ENCODE data around the gene LYSMD3. TPM values are rescaled to one million over a fixed set of nuclear protein-coding genes. Genes with fewer than 3 reads are reported as not detected.

LYSMD3 gene
- total RNA-seq, 1 experiment from 2014 or later, result 7.0 TPM

- no peak for DNase-seq
- H3K4me3 ChIP-seq (ENCODE audit: insufficient read depth, low read depth, low read length), result no peak overlapping the region
Observed at GRCh38 chr5:90554358-90555006, 25.1 kb upstream of the LYSMD3 start.

GRCh38 chr5:90553711-90554110 lies 24.3 kb upstream of the LYSMD3 start:
- DNase-seq, result no peak
- no peaks in the 10 kb centered on the region for H3K36me3 ChIP-seq (replicated peaks; ENCODE audit: control insufficient read depth, insufficient read depth, low read length)
- no peak overlapping the region for H3K4me3 ChIP-seq (ENCODE audit: insufficient read depth, low read depth, low read length)
- no peaks in the 10 kb centered on the region for H3K27me3 ChIP-seq (ENCODE audit: control insufficient read depth, insufficient read depth, low read length)

More at GRCh38 chr5:90554358-90555006, 25.1 kb upstream of the LYSMD3 start:
- no peaks in the 10 kb centered on the region for H3K36me3 ChIP-seq (replicated peaks; ENCODE audit: control insufficient read depth, insufficient read depth, low read length)
- H3K27me3 ChIP-seq (ENCODE audit: control insufficient read depth, insufficient read depth, low read length), result no peaks in the 10 kb centered on the region

GRCh38 chr5:90551376-90551775 lies 22.0 kb upstream of the LYSMD3 start:
- DNase-seq, result no peak
- no peak overlapping the region for H3K4me3 ChIP-seq (ENCODE audit: insufficient read depth, low read depth, low read length)
- no peaks in the 10 kb centered on the region for H3K27me3 ChIP-seq (ENCODE audit: control insufficient read depth, insufficient read depth, low read length)

DNA sequence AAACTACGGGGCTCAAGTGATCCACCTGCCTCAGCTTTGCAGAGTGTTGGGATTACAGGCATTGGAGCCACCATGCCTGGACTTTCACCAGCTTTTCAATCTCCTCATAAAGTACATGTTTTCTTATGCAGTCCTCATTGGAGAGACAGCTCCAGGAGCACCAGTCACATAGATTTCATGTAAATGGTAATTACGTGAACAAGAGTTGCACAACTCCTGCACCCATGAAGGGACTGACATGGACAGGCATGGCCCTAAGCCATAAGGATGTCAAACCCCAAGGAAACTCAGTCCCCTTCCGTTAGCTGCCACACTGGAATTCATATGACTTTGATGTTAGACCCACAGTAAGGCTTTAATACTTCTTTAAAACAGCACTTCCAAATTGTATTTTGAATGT lies 21.6 kb upstream of the LYSMD3 start:
- DNase-seq, result no peak
- H3K36me3 ChIP-seq (replicated peaks; ENCODE audit: control insufficient read depth, insufficient read depth, low read length), result no peaks in the 10 kb centered on the region
- no peaks in the 10 kb centered on the region for H3K27me3 ChIP-seq (ENCODE audit: control insufficient read depth, insufficient read depth, low read length)
- no peak overlapping the region for H3K4me3 ChIP-seq (ENCODE audit: insufficient read depth, low read depth, low read length)

More at GRCh38 chr5:90551376-90551775, 22.0 kb upstream of the LYSMD3 start:
- no peaks in the 10 kb centered on the region for H3K36me3 ChIP-seq (replicated peaks; ENCODE audit: control insufficient read depth, insufficient read depth, low read length)

GRCh38 chr5:90549729-90550275 lies 20.4 kb upstream of the LYSMD3 start:
- no peaks in the 10 kb centered on the region for H3K27me3 ChIP-seq (ENCODE audit: control insufficient read depth, insufficient read depth, low read length)
- H3K4me3 ChIP-seq (ENCODE audit: insufficient read depth, low read depth, low read length), result no peak overlapping the region
- no peak for DNase-seq
- H3K36me3 ChIP-seq (replicated peaks; ENCODE audit: control insufficient read depth, insufficient read depth, low read length), result no peaks in the 10 kb centered on the region

GRCh38 chr5:90549223-90549622 lies 19.8 kb upstream of the LYSMD3 start:
- H3K27me3 ChIP-seq (ENCODE audit: control insufficient read depth, insufficient read depth, low read length), result no peaks in the 10 kb centered on the region
- DNase-seq, result no peak
- no peak overlapping the region for H3K4me3 ChIP-seq (ENCODE audit: insufficient read depth, low read depth, low read length)
- H3K36me3 ChIP-seq (replicated peaks; ENCODE audit: control insufficient read depth, insufficient read depth, low read length), result no peaks in the 10 kb centered on the region

DNA sequence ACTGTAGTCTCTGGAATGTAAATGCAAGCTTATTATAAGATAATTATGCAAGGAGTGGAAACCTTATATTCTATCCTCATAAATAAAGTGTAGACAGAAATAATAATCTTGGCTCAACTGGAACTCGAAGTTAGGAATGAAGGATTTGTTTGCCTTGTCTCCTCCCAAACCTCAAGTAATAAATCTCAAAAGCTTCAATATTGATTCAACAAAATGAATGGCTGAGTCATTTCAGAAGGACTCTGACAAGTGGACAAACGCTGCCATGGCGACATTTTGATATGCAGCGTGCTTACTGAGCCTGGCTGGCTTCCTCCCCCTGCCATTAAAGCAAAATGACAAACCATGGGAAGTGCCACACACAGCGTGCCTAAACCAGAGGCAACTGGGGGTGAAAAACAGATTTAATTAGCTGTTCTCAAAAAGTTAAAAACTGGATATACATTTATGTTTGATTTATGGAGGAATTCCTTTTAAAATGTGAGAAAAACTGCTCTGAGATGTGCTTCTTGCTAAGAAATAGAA lies 18.7 kb upstream of the LYSMD3 start:
- DNase-seq, result no peak
- no peak overlapping the region for H3K4me3 ChIP-seq (ENCODE audit: insufficient read depth, low read depth, low read length)
- no peaks in the 10 kb centered on the region for H3K27me3 ChIP-seq (ENCODE audit: control insufficient read depth, insufficient read depth, low read length)
- no peaks in the 10 kb centered on the region for H3K36me3 ChIP-seq (replicated peaks; ENCODE audit: control insufficient read depth, insufficient read depth, low read length)

- no peaks in the 10 kb centered on the region for H3K27me3 ChIP-seq (ENCODE audit: control insufficient read depth, insufficient read depth, low read length)
- no peak for DNase-seq
- no peaks in the 10 kb centered on the region for H3K36me3 ChIP-seq (replicated peaks; ENCODE audit: control insufficient read depth, insufficient read depth, low read length)
- H3K4me3 ChIP-seq (ENCODE audit: insufficient read depth, low read depth, low read length), result no peak overlapping the region
Observed at GRCh38 chr5:90547072-90547536, 17.7 kb upstream of the LYSMD3 start.

GRCh38 chr5:90546216-90546837 lies 16.9 kb upstream of the LYSMD3 start:
- H3K4me3 ChIP-seq (ENCODE audit: insufficient read depth, low read depth, low read length), result no peak overlapping the region
- DNase-seq, result no peak
- no peaks in the 10 kb centered on the region for H3K36me3 ChIP-seq (replicated peaks; ENCODE audit: control insufficient read depth, insufficient read depth, low read length)
- no peaks in the 10 kb centered on the region for H3K27me3 ChIP-seq (ENCODE audit: control insufficient read depth, insufficient read depth, low read length)

DNA sequence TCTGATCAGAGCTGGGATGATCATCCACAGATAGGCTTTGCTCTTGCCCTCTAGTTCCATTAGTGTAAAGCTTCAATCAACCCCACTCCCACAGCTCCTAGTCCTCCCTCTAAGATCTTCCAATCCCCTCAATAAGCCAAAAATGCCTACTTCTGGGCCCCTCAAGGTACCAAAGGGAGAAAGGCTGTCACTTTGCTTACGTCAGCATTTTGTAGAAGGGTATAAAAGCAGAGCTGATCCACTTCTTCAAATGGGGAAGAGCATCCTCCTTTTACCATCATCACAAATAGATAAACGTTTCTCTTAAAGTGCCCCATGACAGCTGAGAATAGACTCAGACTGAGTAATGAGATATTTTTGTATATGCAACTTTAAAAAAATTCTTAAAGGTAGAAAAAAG lies 16.1 kb upstream of the LYSMD3 start:
- Histone ChIP-seq H3K27me3 (ENCODE audit: control insufficient read depth, insufficient read depth, low read length) (no peaks in the 10 kb centered on the region), H3K4me3 (ENCODE audit: insufficient read depth, low read depth, low read length) (no peak overlapping the region), H3K36me3 (replicated peaks; ENCODE audit: control insufficient read depth, insufficient read depth, low read length) (no peaks in the 10 kb centered on the region)
- DNase-seq, result no peak

GRCh38 chr5:90542827-90543519 lies 13.6 kb upstream of the LYSMD3 start:
- no peak overlapping the region for H3K4me3 ChIP-seq (ENCODE audit: insufficient read depth, low read depth, low read length)
- no peaks in the 10 kb centered on the region for H3K27me3 ChIP-seq (ENCODE audit: control insufficient read depth, insufficient read depth, low read length)
- H3K36me3 ChIP-seq (replicated peaks; ENCODE audit: control insufficient read depth, insufficient read depth, low read length), result no peaks in the 10 kb centered on the region
- DNase-seq, result no peak

DNA sequence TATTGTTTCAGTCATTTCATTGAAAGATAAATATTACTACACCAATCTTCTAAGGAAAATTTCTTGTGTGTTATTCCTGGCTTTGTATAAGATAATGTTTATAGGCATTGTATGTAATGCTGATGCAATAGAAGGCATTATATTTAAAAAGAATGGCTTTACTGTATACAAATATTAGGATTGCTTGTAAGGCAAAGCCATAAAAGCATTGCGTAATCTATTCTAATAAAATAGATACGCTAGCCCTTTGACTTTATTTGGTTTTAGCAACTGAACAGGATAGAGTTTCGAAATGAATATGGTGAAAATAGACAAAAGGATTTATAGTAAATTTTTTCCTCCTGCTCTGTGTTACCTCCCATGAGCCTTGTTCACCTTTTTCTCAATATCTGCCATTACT lies 5.5 kb upstream of the LYSMD3 start:
- DNase-seq, result no peak
- H3K36me3 ChIP-seq (replicated peaks; ENCODE audit: control insufficient read depth, insufficient read depth, low read length), result no peaks in the 10 kb centered on the region
- no peaks in the 10 kb centered on the region for H3K27me3 ChIP-seq (ENCODE audit: control insufficient read depth, insufficient read depth, low read length)
- no peak overlapping the region for H3K4me3 ChIP-seq (ENCODE audit: insufficient read depth, low read depth, low read length)

DNA sequence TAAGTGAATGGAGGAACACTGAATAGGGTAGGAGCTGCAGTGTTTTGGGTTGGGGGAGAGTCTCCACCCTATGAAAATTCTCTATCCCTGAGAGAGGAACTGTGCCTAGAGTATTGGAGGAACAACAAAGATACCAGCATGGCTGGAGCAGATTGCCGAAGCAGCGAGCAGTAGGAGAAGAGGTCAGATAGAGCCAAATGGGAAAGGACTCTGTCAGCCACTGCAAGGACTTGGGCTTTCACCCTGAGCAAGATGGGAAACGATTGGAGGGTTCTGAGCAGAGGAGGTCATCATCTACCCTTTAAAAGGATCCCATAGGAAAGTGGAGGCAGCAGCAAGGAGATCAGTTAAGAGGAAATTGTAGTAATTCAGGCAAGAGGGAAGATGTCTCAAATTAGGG lies 4.4 kb upstream of the LYSMD3 start:
- no peak overlapping the region for H3K4me3 ChIP-seq (ENCODE audit: insufficient read depth, low read depth, low read length)
- H3K27me3 ChIP-seq (ENCODE audit: control insufficient read depth, insufficient read depth, low read length), result no peaks in the 10 kb centered on the region
- no peak for DNase-seq
- H3K36me3 ChIP-seq (replicated peaks; ENCODE audit: control insufficient read depth, insufficient read depth, low read length), result no peaks in the 10 kb centered on the region

DNA sequence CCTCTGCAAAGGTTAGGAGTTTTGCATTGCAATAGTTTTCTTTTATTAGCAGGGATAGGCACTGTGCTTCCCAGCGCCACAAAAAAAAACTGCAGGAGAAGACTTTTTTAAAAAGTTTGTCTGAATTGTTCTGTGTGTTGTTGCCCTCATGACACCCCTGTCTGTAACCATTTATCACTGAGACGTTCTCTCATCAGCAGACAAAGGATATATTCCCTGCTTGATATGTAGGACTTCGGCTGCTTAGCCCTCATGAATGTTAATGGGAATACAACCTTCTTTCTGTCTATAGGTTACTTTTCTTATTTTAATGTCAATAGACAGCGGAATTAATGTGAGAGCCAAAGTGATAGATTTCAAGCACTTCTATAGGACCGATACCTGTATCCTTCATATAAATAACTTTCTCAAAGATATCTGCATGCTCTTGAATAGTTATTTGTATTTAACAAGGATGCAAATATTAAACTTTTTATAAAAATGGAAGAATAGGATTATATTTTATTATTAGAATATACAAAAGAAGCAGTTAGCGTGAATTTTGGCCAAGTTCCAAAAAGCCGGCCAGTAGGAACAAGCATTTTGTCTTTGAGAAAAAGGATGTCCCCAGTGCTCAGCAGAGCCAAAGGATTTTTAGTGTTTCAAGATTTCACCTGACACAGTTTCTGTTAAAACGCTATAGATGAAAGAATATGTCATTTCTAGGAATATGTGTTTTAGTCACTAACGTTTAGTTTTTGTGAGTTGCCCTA lies 1.5 kb upstream of the LYSMD3 start:
- H3K36me3 ChIP-seq (replicated peaks; ENCODE audit: control insufficient read depth, insufficient read depth, low read length), result no peaks in the 10 kb centered on the region
- no peak overlapping the region for H3K4me3 ChIP-seq (ENCODE audit: insufficient read depth, low read depth, low read length)

More for the DNA sequence above, 1.5 kb upstream of the LYSMD3 start:
- H3K27me3 ChIP-seq (ENCODE audit: control insufficient read depth, insufficient read depth, low read length), result no peaks in the 10 kb centered on the region
- no peak for DNase-seq
